HG03097 (cell line): ENCODE results near the gene POLR1D.

Experiments
- ATAC-seq: cut with Tn5 transposase; IDR thresholded peaks from one replicate; pipeline ENCODE4 v1.9.1; 2021; ENCODE audit not compliant: unreplicated experiment, low FRiP score

POLR1D gene, protein sequence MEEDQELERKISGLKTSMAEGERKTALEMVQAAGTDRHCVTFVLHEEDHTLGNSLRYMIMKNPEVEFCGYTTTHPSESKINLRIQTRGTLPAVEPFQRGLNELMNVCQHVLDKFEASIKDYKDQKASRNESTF

GRCh38 chr13:27621366-27622101 lies at the start of gene POLR1D:
TSS of gene POLR1D (plus strand) at chr13:27621892. CDS start at chr13:27621984, 92 bp downstream.
- ATAC-seq = peak; percentile 56

DNA sequence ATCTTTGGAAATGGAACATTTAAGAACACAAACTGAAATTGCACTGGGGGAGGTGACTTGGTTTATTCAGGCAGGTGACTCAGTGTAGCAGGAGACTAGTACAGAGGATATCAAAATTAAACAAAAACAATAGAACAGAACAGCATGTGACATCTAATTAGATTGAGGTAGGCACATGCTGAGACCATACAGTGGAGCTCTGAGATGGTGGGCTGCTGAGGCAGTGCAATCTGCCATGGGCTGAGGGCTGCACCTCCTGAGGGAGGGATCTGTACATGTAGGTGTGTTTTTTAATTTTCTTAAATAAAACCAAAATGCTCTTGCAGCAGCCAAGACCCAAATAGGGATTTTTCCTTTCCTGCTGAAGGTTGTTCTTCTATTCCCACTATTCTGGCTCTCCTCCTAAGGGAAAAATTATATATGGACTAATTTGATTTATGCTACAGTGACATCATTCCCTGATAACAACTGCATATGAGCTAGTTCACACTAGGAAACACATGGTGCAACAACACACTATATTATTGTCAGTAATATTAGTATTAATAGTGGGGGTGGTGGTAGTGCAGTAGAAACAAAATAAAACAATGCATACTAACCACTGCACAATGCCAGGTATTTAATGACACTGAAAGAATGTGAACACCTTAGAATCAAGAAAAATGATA lies 49.3 kb upstream of the POLR1D start:
- ATAC-seq = no peak

GRCh38 chr13:27573265-27573664 lies 48.4 kb upstream of the POLR1D start:
- no peak for ATAC-seq

DNA sequence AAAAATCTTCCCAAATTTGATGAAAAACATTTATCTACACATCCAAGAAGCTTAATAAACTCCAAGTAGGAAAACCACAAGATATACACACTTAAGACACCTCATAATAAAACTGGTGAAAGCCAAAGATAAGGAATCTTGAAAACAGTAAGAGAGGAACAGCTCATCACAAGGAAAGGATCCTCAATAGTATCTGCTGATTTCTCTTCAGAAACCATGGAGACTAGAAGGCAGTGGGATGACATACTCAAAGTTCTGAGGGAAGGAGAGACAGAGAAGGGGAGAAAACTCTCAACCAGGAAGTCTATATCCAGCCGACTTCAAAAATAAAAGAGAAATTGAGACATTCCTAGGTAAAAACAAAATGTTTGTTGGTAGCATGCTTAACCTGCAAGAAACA lies 47.0 kb upstream of the POLR1D start:
- no peak for ATAC-seq

DNA sequence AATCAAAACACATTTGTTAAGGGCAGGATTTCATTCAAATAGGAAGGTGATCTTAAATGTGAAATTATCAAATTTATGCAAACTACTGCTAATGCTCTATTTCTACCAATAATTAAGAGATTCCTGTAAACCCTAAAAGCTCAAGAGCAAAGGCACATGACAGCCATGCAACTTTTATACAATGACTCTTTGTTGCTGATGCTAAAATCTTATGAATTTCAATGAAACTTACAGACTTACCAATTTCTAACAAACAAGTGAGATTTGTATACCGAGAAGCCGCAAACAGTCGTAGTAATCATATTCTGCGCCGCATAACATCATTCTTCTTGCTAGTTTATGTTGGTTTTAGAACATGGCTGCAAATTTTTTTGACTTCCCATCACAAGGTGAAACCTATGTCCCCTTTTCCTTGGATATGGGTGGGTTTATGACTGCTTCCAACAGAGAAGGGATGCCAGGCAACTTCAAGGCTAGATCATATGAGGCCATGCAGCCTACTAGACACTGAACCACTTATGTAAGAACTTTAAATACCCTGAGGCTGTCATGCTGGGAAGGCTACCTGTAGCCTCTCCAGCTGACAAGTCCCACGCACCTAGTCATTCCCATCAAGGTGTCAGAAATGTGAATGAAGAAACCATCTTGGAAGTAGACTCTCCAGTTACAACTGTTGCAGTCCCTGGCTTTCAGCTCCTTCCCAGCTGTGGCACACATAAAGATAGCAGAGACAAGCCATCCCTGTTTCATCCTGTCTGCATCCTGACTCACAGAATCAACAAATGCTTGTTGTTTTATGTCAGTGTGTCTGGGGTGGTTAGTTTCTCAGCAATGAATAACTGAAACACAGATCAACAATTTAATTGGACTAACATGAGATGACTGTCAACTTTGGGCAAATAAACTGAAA lies 43.3 kb upstream of the POLR1D start:
- no peak for ATAC-seq

DNA sequence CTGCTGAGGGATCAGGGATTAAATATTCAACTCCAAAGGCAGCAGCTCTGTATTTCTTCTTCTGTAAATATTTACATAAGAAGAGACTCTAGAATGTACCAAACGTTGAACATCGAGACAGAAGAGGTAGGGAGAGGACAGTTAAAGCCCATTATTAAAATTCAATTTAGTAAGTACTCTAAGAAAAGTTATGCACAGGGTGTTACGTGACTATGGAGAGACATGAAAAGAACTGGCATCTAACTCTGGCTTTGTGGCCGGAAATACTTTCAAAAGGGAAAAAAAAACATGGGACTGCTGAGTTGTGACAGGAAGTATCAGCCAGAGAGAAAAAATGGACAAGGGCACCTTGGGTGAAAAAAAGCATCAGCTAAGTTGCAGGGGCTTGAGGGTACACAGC lies 38.0 kb upstream of the POLR1D start:
- ATAC-seq = no peak

DNA sequence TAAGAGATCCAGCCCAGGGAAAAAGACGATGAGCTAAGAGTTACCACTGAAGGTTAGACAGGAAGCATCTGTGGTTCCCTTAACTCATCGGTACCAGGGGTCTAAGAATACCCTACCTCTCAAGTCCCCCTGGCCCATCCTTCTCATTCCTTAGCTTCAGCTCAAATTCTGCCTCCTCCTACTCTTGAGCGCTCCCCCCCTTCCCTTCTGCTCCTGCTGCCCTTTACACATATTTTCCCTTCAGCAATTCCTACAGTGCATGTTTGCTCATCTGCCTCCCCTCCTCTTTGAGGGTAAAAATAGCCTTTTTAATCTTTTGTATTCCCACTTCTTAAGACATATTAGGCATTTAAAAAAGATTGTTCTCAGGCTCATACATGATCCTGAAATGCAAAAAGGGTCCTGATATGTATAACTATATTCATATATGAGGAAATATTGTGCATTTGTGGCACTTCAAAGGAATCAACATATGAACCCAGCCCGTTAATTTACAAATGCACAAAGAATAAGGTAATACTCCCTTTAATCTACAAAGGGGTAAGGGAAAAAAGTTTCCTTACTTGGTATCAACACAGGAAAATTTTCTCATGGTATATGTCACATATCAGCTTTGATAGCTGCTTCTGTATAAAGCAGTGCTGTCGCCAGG lies 34.5 kb upstream of the POLR1D start:
- no peak for ATAC-seq

DNA sequence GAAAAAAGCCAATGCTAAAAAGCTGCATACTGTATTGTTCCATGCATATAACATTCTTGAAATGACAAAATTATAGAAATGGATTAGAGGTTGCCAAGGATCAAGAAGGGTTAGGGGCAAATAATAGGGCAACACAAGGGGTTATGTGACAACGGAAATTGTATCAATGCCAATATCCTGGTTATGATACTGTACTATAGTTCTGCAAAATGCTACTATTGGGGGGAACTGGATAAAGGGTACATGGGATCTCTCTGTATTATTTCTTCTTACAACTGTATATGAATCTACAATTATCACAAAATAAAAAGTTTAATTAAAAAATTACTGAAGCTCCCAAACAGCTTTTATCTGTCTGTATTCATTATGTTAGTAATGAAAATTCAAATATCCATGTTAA lies 33.3 kb upstream of the POLR1D start:
- no peak for ATAC-seq

DNA sequence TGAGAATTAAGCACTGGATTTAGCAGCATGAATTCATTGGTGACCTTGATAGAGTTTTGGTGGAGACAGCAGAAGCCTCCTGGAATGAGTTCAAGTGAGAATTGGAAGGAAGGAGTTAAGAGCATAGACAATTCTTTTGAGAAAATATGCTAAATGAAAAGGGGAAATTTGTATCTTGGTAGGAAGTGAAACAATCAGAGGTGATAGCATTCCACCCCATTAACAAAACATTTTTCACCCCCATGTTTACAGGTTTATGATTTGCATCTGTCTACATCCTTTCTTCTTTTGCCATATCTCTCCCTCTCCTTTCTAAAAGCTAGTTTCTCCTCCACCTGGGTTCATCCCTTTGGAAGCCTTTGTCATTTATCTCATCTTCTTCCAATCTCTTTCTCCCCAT lies 28.8 kb upstream of the POLR1D start:
- ATAC-seq = no peak

DNA sequence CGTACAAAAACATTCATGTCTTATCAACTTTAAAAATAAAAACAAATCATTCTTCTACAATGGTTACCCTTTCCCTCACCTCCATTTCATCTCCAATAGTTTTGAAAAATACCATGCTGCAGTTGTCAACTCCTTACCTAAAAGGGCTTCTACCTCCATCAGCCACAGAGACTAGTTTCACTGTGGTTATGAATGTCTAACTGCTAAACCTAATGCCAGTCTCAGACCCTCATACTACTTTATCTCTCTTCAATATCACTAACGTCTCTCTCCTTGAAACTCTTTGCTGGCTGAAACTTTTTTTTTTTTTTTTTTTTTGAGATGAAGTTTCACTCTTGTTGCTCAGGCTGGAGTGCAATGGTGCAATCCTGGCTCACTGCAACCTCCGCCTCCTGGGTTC lies 28.4 kb upstream of the POLR1D start:
- peak; percentile 56 for ATAC-seq

GRCh38 chr13:27595055-27595811 lies 26.5 kb upstream of the POLR1D start:
- ATAC-seq = no peak

GRCh38 chr13:27599096-27599495 lies 22.6 kb upstream of the POLR1D start:
- ATAC-seq = no peak

GRCh38 chr13:27599845-27600553 lies 21.7 kb upstream of the POLR1D start:
- ATAC-seq = no peak

- ATAC-seq = no peak
Measured at GRCh38 chr13:27600711-27601110, 21.0 kb upstream of the POLR1D start.

DNA sequence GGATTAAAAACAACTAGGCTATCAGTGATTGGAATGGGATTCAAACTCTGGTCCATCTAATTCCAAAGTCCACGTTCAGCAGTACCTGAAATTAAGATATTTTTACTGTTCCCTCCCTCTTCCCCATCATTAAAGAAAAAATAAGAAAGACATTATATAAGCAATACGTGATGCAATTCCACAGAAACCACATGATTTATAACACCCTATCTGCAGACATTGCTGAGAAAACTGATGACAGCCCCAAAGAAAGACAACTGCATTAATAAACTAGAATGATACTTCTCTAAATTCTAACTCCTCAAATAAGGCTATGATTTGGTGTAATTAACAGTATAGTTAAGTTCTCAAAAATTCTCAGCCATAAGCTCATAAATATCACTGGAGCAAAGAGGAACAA lies 20.5 kb upstream of the POLR1D start:
- no peak for ATAC-seq

GRCh38 chr13:27601803-27602202 lies 19.9 kb upstream of the POLR1D start:
- ATAC-seq = no peak

GRCh38 chr13:27605099-27605498 lies 16.6 kb upstream of the POLR1D start:
- no peak for ATAC-seq

DNA sequence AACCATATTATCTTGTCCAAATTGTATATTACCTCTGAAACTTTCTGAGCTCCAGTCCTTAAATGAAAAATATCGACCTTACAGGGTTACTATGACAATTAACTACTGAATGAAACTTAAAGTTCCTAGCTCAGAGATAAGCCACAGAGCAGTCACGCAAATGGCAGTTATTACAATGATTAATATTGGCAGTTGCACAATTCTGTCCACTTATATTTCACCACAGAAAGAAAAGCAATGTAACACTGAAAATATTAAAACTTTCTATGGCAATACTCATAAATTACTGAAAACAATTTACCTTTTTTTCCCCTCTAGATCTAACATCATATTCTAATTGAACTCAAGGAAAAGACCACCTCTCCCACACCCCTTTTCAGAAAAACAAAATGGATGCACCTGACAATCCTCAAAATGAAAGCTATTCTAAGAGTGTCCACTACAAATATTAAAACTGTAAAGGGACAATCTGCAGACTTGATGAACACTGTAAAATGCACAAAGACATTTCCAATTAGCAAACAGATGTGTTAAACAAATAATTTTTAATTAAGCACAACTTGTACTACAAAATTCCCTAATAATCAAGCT lies 16.0 kb upstream of the POLR1D start:
- no peak for ATAC-seq

DNA sequence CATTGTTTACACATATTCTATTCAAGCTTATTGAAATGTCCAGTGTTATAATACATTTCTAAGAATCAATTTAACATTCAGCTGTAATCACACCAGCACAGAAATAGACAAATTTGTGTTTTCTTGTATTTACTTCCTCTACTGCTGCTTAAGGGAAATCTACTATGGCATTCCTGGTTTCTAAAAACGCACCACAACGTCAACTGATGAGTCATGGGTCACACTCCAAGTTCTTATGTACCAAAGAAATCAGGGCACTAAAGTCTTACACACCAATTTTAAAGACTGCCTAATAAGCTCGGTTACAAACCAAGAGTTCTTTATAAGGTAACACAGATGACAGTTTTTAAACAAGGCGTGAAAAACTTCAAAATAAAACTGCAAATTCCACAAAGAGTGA lies 14.6 kb upstream of the POLR1D start:
- ATAC-seq = no peak
